ENCODE data around the gene ETV7.
"Not testable (repeated sequence)": the region's sequence is repeated elsewhere in the genome, so short reads cannot be mapped to it uniquely, and the experiment has no call there.

GRCh38 chr6:36364061-36364635, 23.3 kb downstream of the ETV7 start:
- not testable (repeated sequence) for TF ChIP-seq TAF1 (IDR thresholded peaks at IDR 0.05; ENCODE audit: borderline replicate concordance, low read depth, low read length); POLR2A (IDR thresholded peaks at IDR 0.05; ENCODE audit: low read depth, low read length)
